H1 (cell line): Measurements from ENCODE around the gene PMF1. TPM values are rescaled to one million over a fixed set of nuclear protein-coding genes. Genes with fewer than 3 reads are reported as not detected.

Source experiments
- CTCF ChIA-PET: fragments of 300-600 bp; sonication (Branson Sonifier 250); formaldehyde crosslinking; loops from one replicate; lab custom pipeline; 2021; ENCODE audit not compliant: partially characterized antibody; lab: Charles Lee
- POLR2A ChIA-PET: fragments of 300-600 bp; sonication (Branson Sonifier 250); formaldehyde crosslinking; loops from one replicate; lab custom pipeline; 2021; ENCODE audit warnings: inconsistent platforms; ENCODE audit not compliant: partially characterized antibody; lab: Charles Lee
- DNase-seq, 2 experiments: peaks; one replicate each; pipeline versions ENCODE4 v3.0.0 to v3.0.0-alpha.2; 2010 to 2022; ENCODE audit warnings: low spot score in 2 of 2, low read depth in 1 of 2, mixed read lengths in 1 of 2
- FAIRE-seq: peaks from 2 replicates; lab custom pipeline; 2011; peaks lifted over from hg19 to GRCh38; lab: Jason Lieb, UNC
- H2AFZ ChIP-seq: 2 replicates; pipeline ENCODE4 v1.8.1; 2012; ENCODE audit warnings: low read length, inconsistent platforms
- H2AK5ac ChIP-seq: 2 replicates; pipeline ENCODE4 v1.6.1; 2013; ENCODE audit warnings: low read depth, low read length
- H2BK120ac ChIP-seq: replicated peaks from 2 replicates; pipeline ENCODE3; 2013; ENCODE audit warnings: low read depth, low read length, inconsistent platforms
- H2BK12ac ChIP-seq: 2 replicates; pipeline ENCODE4 v1.6.1; 2013; ENCODE audit warnings: low read depth, low read length
- H2BK15ac ChIP-seq: 2 replicates; pipeline ENCODE4 v1.6.1; 2013; ENCODE audit warnings: low read length
- H2BK20ac ChIP-seq: 2 replicates; pipeline ENCODE4 v1.6.1; 2013; ENCODE audit warnings: low read length
- H2BK5ac ChIP-seq: 2 replicates; pipeline ENCODE4 v1.6.1; 2013; ENCODE audit warnings: low read depth, low read length
- H3K14ac ChIP-seq: 2 replicates; pipeline ENCODE4 v1.6.1; 2013; ENCODE audit warnings: inconsistent platforms; ENCODE audit not compliant: insufficient read length
- H3K18ac ChIP-seq: 2 replicates; pipeline ENCODE4 v1.6.1; 2013; ENCODE audit warnings: low read length; ENCODE audit errors: extremely low read depth
- H3K23ac ChIP-seq: 2 replicates; pipeline ENCODE4 v1.6.1; 2013; ENCODE audit warnings: inconsistent platforms; ENCODE audit not compliant: insufficient read length
- H3K23me2 ChIP-seq: 2 replicates; pipeline ENCODE4 v1.6.1; 2013; ENCODE audit warnings: low read depth, low read length
- H3K27ac ChIP-seq: 2 replicates; pipeline ENCODE4 v1.6.1; 2011; ENCODE audit warnings: low read depth, low read length, inconsistent platforms
- H3K27me3 ChIP-seq, 4 experiments: replicated peaks in 1 of 4; 1 replicate in 1 of 4; 2 replicates in 3 of 4; pipeline versions ENCODE4 v1.6.1 to v1.8.1; 2011 to 2013; ENCODE audit warnings: low read length in 3 of 4, mild to moderate bottlenecking in 3 of 4, inconsistent platforms in 2 of 4, mixed read lengths in 2 of 4, moderate library complexity in 1 of 4; ENCODE audit not compliant: control insufficient read depth in 3 of 4, insufficient read depth in 3 of 4; ENCODE audit errors: extremely low read depth in 1 of 4
- H3K36me3 ChIP-seq, 4 experiments: 2 replicates each; pipeline versions ENCODE4 v1.6.1 to v1.8.1; 2011 to 2013; ENCODE audit warnings: mild to moderate bottlenecking in 4 of 4, low read length in 3 of 4, moderate library complexity in 2 of 4, control low read depth in 1 of 4, inconsistent platforms in 1 of 4; ENCODE audit not compliant: insufficient read depth in 4 of 4, control insufficient read depth in 2 of 4
- H3K4ac ChIP-seq: replicated peaks from 2 replicates; pipeline ENCODE3; 2013; ENCODE audit warnings: low read length, low read depth, mixed read lengths, inconsistent platforms; ENCODE audit not compliant: insufficient read length
- H3K4me1 ChIP-seq, 4 experiments: replicated peaks in 1 of 4; 1 replicate in 1 of 4; 2 replicates in 3 of 4; pipeline versions ENCODE4 v1.6.1 to v1.8.1; 2011 to 2013; ENCODE audit warnings: low read length in 3 of 4, inconsistent platforms in 2 of 4, mixed read lengths in 1 of 4; ENCODE audit not compliant: insufficient read depth in 4 of 4, control insufficient read depth in 3 of 4
- H3K4me2 ChIP-seq, 2 experiments: 2 replicates each; pipeline versions ENCODE4 v1.6.1 to v1.8.1; 2011 to 2013; ENCODE audit warnings: low read depth in 2 of 2, low read length in 2 of 2, control low read depth in 1 of 2, inconsistent platforms in 1 of 2, mild to moderate bottlenecking in 1 of 2; ENCODE audit not compliant: insufficient read depth in 1 of 2
- H3K4me3 ChIP-seq, 4 experiments: fragments of 200-600, 300-600 bp in 1 of 4; sonication (generic), shearing (Covaris generic), sonication (Bioruptor Twin) in 1 of 4; 2 replicates each; pipeline versions ENCODE4 v1.5.1 to v1.8.1; 2011 to 2016; ENCODE audit warnings: low read length in 4 of 4, low read depth in 3 of 4, control low read depth in 2 of 4, inconsistent platforms in 2 of 4, mild to moderate bottlenecking in 2 of 4, mixed read lengths in 1 of 4, moderate library complexity in 1 of 4; ENCODE audit not compliant: insufficient read depth in 2 of 4; ENCODE audit errors: extremely low read depth in 1 of 4
- H3K56ac ChIP-seq: replicated peaks from 2 replicates; pipeline ENCODE3; 2013; ENCODE audit warnings: low read depth, mild to moderate bottlenecking, mixed read lengths, low read length, inconsistent platforms; ENCODE audit not compliant: insufficient read length
- H3K79me1 ChIP-seq: 2 replicates; pipeline ENCODE4 v1.6.1; 2013; ENCODE audit warnings: low read depth, low read length, control low read depth
- H3K79me2 ChIP-seq, 2 experiments: 2 replicates each; pipeline versions ENCODE4 v1.6.1 to v1.8.1; 2012 to 2013; ENCODE audit warnings: low read length in 2 of 2, mild to moderate bottlenecking in 2 of 2, inconsistent platforms in 1 of 2; ENCODE audit not compliant: insufficient read depth in 2 of 2, control insufficient read depth in 1 of 2
- H3K9ac ChIP-seq, 4 experiments: replicated peaks in 1 of 4; 1 replicate in 1 of 4; 2 replicates in 3 of 4; pipeline versions ENCODE4 v1.6.1 to v1.8.1; 2011 to 2013; ENCODE audit warnings: low read depth in 3 of 4, low read length in 3 of 4, control low read depth in 2 of 4, mild to moderate bottlenecking in 2 of 4, moderate library complexity in 2 of 4, inconsistent platforms in 1 of 4; ENCODE audit errors: extremely low read depth in 1 of 4
- H3K9me3 ChIP-seq, 2 experiments: 2 replicates each; pipeline versions ENCODE4 v1.6.1 to v1.8.1; 2012 to 2013; ENCODE audit warnings: mild to moderate bottlenecking in 2 of 2, moderate library complexity in 2 of 2, control low read depth in 1 of 2, inconsistent platforms in 1 of 2, low read depth in 1 of 2, low read length in 1 of 2, mixed read lengths in 1 of 2; ENCODE audit not compliant: insufficient read depth in 2 of 2
- H4K20me1 ChIP-seq, 2 experiments: replicated peaks in 1 of 2; 2 replicates each; pipeline versions ENCODE3 to v1.8.1; 2011 to 2013; ENCODE audit warnings: inconsistent platforms in 2 of 2, low read length in 2 of 2, mild to moderate bottlenecking in 1 of 2; ENCODE audit not compliant: insufficient read depth in 2 of 2, control insufficient read depth in 1 of 2
- H4K5ac ChIP-seq: 2 replicates; pipeline ENCODE4 v1.6.1; 2013; ENCODE audit warnings: low read length, low read depth, mixed read lengths, inconsistent platforms; ENCODE audit not compliant: insufficient read length
- H4K8ac ChIP-seq: 2 replicates; pipeline ENCODE4 v1.8.0; 2013; ENCODE audit warnings: mild to moderate bottlenecking, moderate library complexity, low read length, inconsistent platforms; ENCODE audit not compliant: insufficient read depth; ENCODE audit errors: extremely low read depth
- H4K91ac ChIP-seq: replicated peaks from 2 replicates; pipeline ENCODE3; 2013; ENCODE audit warnings: low read length, mixed read lengths, inconsistent platforms; ENCODE audit not compliant: insufficient read length
- CBX5 ChIP-seq: fragments of 300-800, 300-1000 bp; sonication (generic); IDR thresholded peaks from 2 replicates; pipeline ENCODE4 v1.7.1; 2016; ENCODE audit warnings: antibody characterized with exemption, low read length, low read depth
- POLR2A ChIP-seq, 2 experiments: IDR thresholded peaks; 1 replicate in 1 of 2; 2 replicates in 1 of 2; pipeline ENCODE4 v1.6.1; 2011; ENCODE audit warnings: low read depth in 2 of 2, low read length in 2 of 2, mild to moderate bottlenecking in 2 of 2; ENCODE audit errors: control extremely low read depth in 1 of 2
- SP1 ChIP-seq: IDR thresholded peaks from 2 replicates; pipeline ENCODE4 v1.6.1; 2011; ENCODE audit warnings: low read depth, low read length
- WGBS, 2 experiments: shearing (Covaris generic) in 1 of 2; methylation state at CpG; one replicate each; pipeline versions ENCODE4 v1.1.6 to v1.1.7; 2013 to 2015; ENCODE audit warnings: low lambda C conversion rate in 2 of 2, mixed read lengths in 2 of 2, inconsistent platforms in 1 of 2, low coverage in 1 of 2, missing lambda C conversion rate in 1 of 2; ENCODE audit not compliant: insufficient replicate concordance in 2 of 2, insufficient coverage in 1 of 2, insufficient read length in 1 of 2; ENCODE audit errors: extremely low coverage in 1 of 2, missing lambda C conversion rate in 1 of 2; 5-methylcytosine and 5-hydroxymethylcytosine counted together
- polyA plus RNA-seq, 7 experiments: library from polyadenylated mRNA; depleted of rRNA in 3 of 7; stranded (reverse) in 5 of 7; unstranded in 2 of 7; fragments of >200 nt in 5 of 7; fragments of 200-250 nt in 2 of 7; gene quantifications; 1 replicate in 5 of 7; 2 replicates in 1 of 7; 4 replicates in 1 of 7; pipeline versions ENCODE4 v1.2.1 to v1.2.3, GENCODE V29; 2011 to 2013; ENCODE audit warnings: missing spikeins in 2 of 7, mixed read lengths in 2 of 7
- total RNA-seq: library from RNA; stranded (reverse); fragmentation: NEBNext Ultra II Directional; extraction: Animal tissue kit (Norgen Biotek cat#: 25700); gene quantifications from 2 replicates; pipeline ENCODE4 v1.2.1, GENCODE V29; 2021

PMF1 gene
- total and polyA plus RNA-seq, 2 of the 8 experiments (the other 6 are each of a cell fraction or from before 2014, with no cell fraction given), result 113 to 296 TPM

- H3K18ac ChIP-seq, result no peak overlapping the region
- no peak overlapping the region for H3K4me3 ChIP-seq
- DNase-seq, result no peak
- no peak overlapping the region for H2BK120ac ChIP-seq
- H2BK5ac ChIP-seq, result no peak overlapping the region
- no peak overlapping the region for H4K8ac ChIP-seq
- ChIA-PET POLR2A (interaction anchor here (0.7 to 17.4 kb wide), 6 partner anchors 16 to 76 kb away, joined by 3 to 221 read pairs (median 3); partner anchors contain the start of genes BGLAP, GLMP, PAQR6 and PMF1), CTCF (interaction anchor here (0.7 to 1.5 kb wide), 4 partner anchors 35 to 143 kb away, joined by 3 to 5 read pairs (median 4); no protein-coding TSS in a partner anchor)
- no peak overlapping the region for H3K14ac ChIP-seq
- no peak overlapping the region for H4K5ac ChIP-seq
- no peak overlapping the region for H3K56ac ChIP-seq
- no peak overlapping the region for H2BK15ac ChIP-seq
- peaks cover 0 to 9% of the 10 kb centered on the region in 2 experiments for H4K20me1 ChIP-seq
- peaks cover 0 to 4% (median 0%) of the 10 kb centered on the region in 4 experiments; a peak in 1 of 8 replicates for H3K36me3 ChIP-seq
- no peak overlapping the region for H4K91ac ChIP-seq
- H2BK12ac ChIP-seq, result no peak overlapping the region
- no peak overlapping the region for H2AK5ac ChIP-seq
- FAIRE-seq, result no peak
- peaks cover 8% of the 10 kb centered on the region for H3K79me1 ChIP-seq
- no peak overlapping the region for H2BK20ac ChIP-seq
- H3K23ac ChIP-seq, result no peak overlapping the region
- WGBS, 2 experiments, result 92% methylated on average over 4 of the region's 4 CpGs; no CpG with 5 or more reads in 1 of the 2 experiments
- H3K4me2 ChIP-seq, result no peak overlapping the region
- peaks cover 13% of the 10 kb centered on the region for H3K23me2 ChIP-seq
- H3K27me3 ChIP-seq, result no peaks in the 10 kb centered on the region
- H3K4me1 ChIP-seq, result peaks cover 0 to 10% (median 3%) of the 10 kb centered on the region in 4 experiments; a peak in 2 of 7 replicates
- no peak overlapping the region for H3K4ac ChIP-seq
- no peaks in the 10 kb centered on the region for H3K9me3 ChIP-seq
- H3K9ac ChIP-seq, result no peak overlapping the region; a peak in 1 of 7 replicates
- peaks cover 18 to 25% of the 10 kb centered on the region in 2 experiments for H3K79me2 ChIP-seq
- H2AFZ ChIP-seq, result no peak overlapping the region
- no peak overlapping the region for H3K27ac ChIP-seq
- TF ChIP-seq POLR2A (IDR thresholded peaks at IDR 0.05; ENCODE audit: control extremely low read depth in 1 of 2, low read depth in 2 of 2, low read length in 2 of 2), result no peak
- no peak for TF ChIP-seq SP1
- TF ChIP-seq CBX5, result no peak
Measured at GRCh38 chr1:156284757-156285156, 72.0 kb downstream of the PMF1 start.
